ENCODE data around the gene PHKA2. TPM values are rescaled to one million over a fixed set of nuclear protein-coding genes. Genes with fewer than 3 reads are reported as not detected.
A peak's percentile ranks its signal among the peaks of the same experiment; 100 is the strongest.

Gene PHKA2
- total RNA-seq, 4 donors from 2014 or later, result 3.6 to 45.6 (median 24.7) TPM

- Histone ChIP-seq H3K36me3 (no peaks in the 10 kb centered on the region), H3K27ac (no peak overlapping the region), H3K4me1 (no peaks in the 10 kb centered on the region), H3K4me3 (no peak overlapping the region), H3K9me3 (no peaks in the 10 kb centered on the region), H3K27me3 (no peaks in the 10 kb centered on the region)
- no peak for TF ChIP-seq POLR2A (IDR thresholded peaks at IDR 0.05)
- TF ChIP-seq CTCF (IDR thresholded peaks at IDR 0.05), result no peak
- intact Hi-C loops (cut with DNase I; ENCODE audit: low total_unique reads), result no loop called here
- DNase-seq, result no peak
These were observed 46.7 kb downstream of the PHKA2 start for GRCh38 chrX:18937173-18937572.

- TF ChIP-seq POLR2A (IDR thresholded peaks at IDR 0.05) (no peak), CTCF (IDR thresholded peaks at IDR 0.05) (no peak)
- intact Hi-C loops (cut with DNase I; ENCODE audit: low total_unique reads), result no loop called here
These were observed 48.0 kb downstream of the PHKA2 start for GRCh38 chrX:18935893-18936292.

GRCh38 chrX:18934708-18935107 lies 49.2 kb downstream of the PHKA2 start:
- Histone ChIP-seq H3K36me3 (no peaks in the 10 kb centered on the region), H3K27ac (no peak overlapping the region), H3K27me3 (no peaks in the 10 kb centered on the region), H3K4me3 (no peak overlapping the region), H3K9me3 (no peaks in the 10 kb centered on the region), H3K4me1 (no peaks in the 10 kb centered on the region)
- DNase-seq, result no peak
- intact Hi-C loops (cut with DNase I; ENCODE audit: low total_unique reads), result no loop called here
- TF ChIP-seq CTCF (IDR thresholded peaks at IDR 0.05) (no peak), POLR2A (IDR thresholded peaks at IDR 0.05) (no peak)

More at GRCh38 chrX:18935893-18936292, 48.0 kb downstream of the PHKA2 start:
- H3K27me3 ChIP-seq, result no peaks in the 10 kb centered on the region
- H3K4me3 ChIP-seq, result no peak overlapping the region
- no peaks in the 10 kb centered on the region for H3K9me3 ChIP-seq
- no peak for DNase-seq
- H3K4me1 ChIP-seq, result no peaks in the 10 kb centered on the region
- no peak overlapping the region for H3K27ac ChIP-seq
- no peaks in the 10 kb centered on the region for H3K36me3 ChIP-seq

- Histone ChIP-seq H3K4me1 (no peaks in the 10 kb centered on the region), H3K9me3 (no peaks in the 10 kb centered on the region), H3K36me3 (no peaks in the 10 kb centered on the region), H3K4me3 (no peak overlapping the region), H3K27ac (no peak overlapping the region), H3K27me3 (no peaks in the 10 kb centered on the region)
- no peak for TF ChIP-seq CTCF (IDR thresholded peaks at IDR 0.05)
- no peak for TF ChIP-seq POLR2A (IDR thresholded peaks at IDR 0.05)
- intact Hi-C loops (cut with DNase I; ENCODE audit: low total_unique reads), result no loop called here
- DNase-seq, result no peak
These were observed 50.3 kb downstream of the PHKA2 start for GRCh38 chrX:18933617-18934016.

GRCh38 chrX:18931972-18932371 lies 51.9 kb downstream of the PHKA2 start:
- no peaks in the 10 kb centered on the region for H3K27me3 ChIP-seq
- no peak for TF ChIP-seq POLR2A (IDR thresholded peaks at IDR 0.05)
- TF ChIP-seq CTCF (IDR thresholded peaks at IDR 0.05), result peak in 2 of 4 experiments; percentile 5 to 12
- no peaks in the 10 kb centered on the region for H3K36me3 ChIP-seq
- H3K27ac ChIP-seq, result no peak overlapping the region
- no peaks in the 10 kb centered on the region for H3K9me3 ChIP-seq
- no peak for DNase-seq
- intact Hi-C loops (cut with DNase I; ENCODE audit: low total_unique reads), result no loop called here
- H3K4me3 ChIP-seq, result no peak overlapping the region
- H3K4me1 ChIP-seq, result no peaks in the 10 kb centered on the region

Data from uterus (tissue), 4 donors.